T47D (cell line): ENCODE results near the gene VPS29.
A peak's percentile ranks its signal among the peaks of the same experiment; 100 is the strongest.
"Not testable (repeated sequence)": the region's sequence is repeated elsewhere in the genome, so short reads cannot be mapped to it uniquely, and the experiment has no call there.

Experiments used
- DNase-seq, 2 experiments: peaks; one replicate each; pipeline versions ENCODE4 v3.0.0 to v3.0.0-alpha.2; 2011 to 2012; ENCODE audit warnings: low read depth in 1 of 2, low spot score in 1 of 2
- JUND ChIP-seq: IDR thresholded peaks from 2 replicates; pipeline ENCODE4 v1.6.1; 2012; ENCODE audit warnings: low read depth
- in situ Hi-C: cut with HindIII; loops from 2 replicates; pipeline ENCODE4 v1.10.0; 2016; ENCODE audit warnings: low sequenced_read_pairs, low pct_unique_long_range_greater_than_20kb

Gene VPS29

GRCh38 chr12:110537605-110538409, 35.9 kb upstream of the VPS29 start:
- no peak for TF ChIP-seq JUND
- DNase-seq: no peak
- in situ Hi-C loops: no loop called here

DNA sequence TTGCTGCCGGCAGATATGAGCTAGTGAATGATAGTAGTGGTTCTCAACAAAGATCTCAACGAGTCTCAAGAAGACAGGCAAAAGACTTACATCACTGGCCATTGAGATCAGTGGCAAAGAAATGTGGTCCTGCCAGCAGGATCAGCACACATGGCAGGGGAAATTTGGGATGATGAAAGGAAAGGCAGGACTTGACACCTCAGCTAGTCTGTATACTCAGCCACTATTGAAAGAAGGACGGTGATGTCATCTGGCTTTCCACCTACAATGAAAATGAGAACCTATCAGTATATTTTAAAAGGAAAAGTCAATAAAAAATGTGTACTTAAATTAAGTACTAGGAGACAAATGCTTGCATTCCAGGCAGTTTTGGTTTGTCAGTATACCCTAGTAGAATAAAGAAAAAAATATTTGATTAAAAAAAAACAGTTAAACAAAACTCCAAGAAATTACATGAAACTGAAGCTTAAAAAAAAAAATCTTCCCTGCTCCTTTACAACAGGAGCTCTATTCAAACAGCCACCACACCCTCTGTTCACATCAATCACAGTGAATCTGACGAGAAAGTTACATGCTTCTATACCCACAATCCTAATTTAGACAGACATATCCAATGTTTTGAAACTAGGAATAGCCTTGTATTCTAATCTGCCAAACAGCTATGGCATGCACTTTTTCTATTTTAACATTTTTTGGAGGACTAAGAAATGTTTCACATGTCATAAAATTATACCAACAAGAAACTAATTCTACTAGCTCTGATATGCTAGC, 35.1 kb upstream of the VPS29 start:
- no peak for TF ChIP-seq JUND
- DNase-seq: no peak
- in situ Hi-C loops: no loop called here

- no peak for TF ChIP-seq JUND
- in situ Hi-C loops: no loop called here
Observed at GRCh38 chr12:110534811-110535210, 32.9 kb upstream of the VPS29 start.

DNA sequence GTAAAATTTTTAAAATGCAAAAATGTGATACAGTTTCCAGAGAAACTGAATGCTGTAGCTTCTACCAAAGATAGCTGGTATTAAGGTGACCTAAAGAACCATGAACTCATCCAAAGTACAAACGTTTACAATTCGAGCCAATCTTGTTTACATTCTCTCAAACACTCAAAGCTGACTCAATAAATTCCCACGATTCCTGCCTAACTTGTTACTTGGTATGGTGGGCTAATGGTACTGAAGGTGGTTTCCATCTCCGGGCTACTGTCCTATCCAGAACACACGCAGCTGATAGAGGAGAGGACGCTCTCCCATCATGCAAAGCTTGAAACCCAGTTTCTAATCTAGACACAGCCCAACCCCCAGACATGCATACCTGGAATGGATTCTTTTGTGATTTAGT, 31.7 kb upstream of the VPS29 start:
- no peak for TF ChIP-seq JUND
- in situ Hi-C loops: no loop called here
- DNase-seq: peak in 1 of 2 experiments; percentile 26

More at GRCh38 chr12:110534811-110535210, 32.9 kb upstream of the VPS29 start:
- no peak for DNase-seq

GRCh38 chr12:110532644-110533043, 30.7 kb upstream of the VPS29 start:
- no peak for DNase-seq
- TF ChIP-seq JUND: no peak
- in situ Hi-C loops: no loop called here

- in situ Hi-C loops: no loop called here
- DNase-seq: peak in 1 of 2 experiments; percentile 25
- TF ChIP-seq JUND: no peak
Observed at GRCh38 chr12:110531741-110532333, 29.9 kb upstream of the VPS29 start.

GRCh38 chr12:110530511-110530910, 28.6 kb upstream of the VPS29 start:
- DNase-seq: no peak
- no peak for TF ChIP-seq JUND
- in situ Hi-C loops: no loop called here

GRCh38 chr12:110528277-110528839, 26.4 kb upstream of the VPS29 start:
- in situ Hi-C loops: no loop called here
- TF ChIP-seq JUND: no peak
- DNase-seq: no peak

DNA sequence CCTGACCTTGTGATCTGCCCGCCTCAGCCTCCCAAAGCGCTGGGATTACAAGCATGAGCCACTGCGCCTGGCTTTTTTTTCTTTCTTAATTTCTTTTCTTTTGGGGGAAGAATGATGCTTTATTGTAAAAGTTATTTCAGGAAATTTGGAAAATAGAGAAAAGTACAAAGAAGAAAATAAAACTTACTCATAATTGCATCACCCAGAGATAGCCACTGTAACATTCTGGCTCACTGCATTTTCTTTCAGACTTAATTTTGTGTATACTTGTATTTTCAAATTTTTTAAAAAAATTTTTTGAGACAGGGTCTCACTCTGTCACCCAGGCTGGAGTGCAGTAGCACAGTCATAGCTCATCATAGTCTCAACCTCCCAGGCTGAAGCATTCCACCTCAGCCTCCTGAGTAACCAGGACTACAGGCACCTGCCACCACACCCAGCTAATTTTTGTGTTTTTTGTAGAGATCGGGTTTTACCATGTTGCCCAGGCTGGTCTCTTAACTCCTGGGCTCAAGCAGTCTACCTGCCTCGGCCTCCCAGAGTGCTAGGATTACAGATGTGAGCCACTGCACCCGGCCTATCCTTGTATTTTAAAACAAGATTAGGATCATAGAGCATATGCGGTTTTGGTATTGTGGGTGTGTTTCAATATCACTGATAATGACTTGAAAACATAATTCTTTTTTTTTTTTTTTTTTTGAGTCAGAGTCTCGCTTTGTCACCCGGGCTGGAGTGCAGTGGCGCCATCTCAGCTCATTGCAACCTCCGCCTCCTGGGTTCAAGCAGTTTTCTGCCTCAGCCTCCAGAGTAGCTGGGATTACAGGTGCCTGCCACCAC, 19.2 kb upstream of the VPS29 start:
- DNase-seq, in situ Hi-C loops: not testable (repeated sequence)

DNA sequence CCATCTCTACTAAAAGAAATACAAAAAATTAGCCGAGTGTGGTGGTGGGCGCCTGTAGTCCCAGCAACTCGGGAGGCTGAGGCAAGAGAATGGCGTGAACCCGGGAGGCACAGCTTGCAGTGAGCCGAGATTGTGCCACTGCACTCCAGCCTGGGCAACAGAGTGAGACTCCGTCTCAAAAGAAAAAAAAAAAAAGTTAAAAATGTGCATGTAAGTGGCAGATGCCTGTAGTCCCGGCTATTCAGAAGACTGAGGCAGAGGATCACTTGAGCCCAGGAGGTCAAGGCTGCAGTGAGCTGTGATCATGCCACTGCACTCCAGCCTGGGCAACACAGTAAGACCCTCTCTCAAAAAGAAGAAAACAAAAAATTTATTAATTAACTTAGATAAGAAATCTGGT, 16.1 kb upstream of the VPS29 start:
- DNase-seq, in situ Hi-C loops: not testable (repeated sequence)

DNA sequence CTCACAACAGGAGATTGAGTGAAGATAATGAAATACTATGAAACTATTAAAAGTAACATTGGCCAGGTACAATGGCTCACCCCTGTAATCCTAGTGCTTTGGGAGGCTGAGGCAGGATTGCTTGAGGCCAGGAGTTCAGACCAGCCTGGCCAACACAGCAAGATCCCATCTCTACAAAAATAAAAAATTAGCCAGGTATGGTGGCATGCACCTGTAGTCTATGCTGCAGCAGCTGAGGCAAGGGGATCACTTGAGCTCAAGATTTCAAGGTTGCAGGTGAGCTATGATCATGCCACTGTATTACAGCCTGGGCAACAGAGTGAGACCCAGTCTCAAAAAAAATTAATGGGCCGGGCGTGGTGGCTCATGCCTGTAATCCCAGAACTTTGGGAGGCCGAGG, 15.1 kb upstream of the VPS29 start:
- in situ Hi-C loops: no loop called here
- no peak for TF ChIP-seq JUND

DNA sequence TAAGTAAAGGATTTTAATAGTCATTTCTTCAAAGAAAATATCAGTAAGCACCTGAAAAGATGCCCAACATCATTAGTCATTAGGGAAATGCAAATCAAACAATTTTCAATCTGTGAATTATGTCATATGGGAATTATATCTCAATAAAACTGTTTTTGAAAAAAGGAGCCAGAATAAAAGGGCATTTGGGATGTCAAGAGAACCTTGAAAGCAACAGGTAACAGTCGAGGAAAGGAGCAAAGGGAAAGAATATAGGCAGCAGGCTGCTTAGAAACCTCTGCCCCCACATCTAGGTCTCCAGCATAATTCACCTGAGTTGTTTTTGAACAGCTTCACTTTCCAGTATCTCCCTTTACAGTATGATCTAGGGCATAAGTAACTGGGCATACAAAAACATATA, 12.5 kb upstream of the VPS29 start:
- no peak for TF ChIP-seq JUND
- in situ Hi-C loops: no loop called here
- no peak for DNase-seq

More for the DNA sequence above, 15.1 kb upstream of the VPS29 start:
- DNase-seq: no peak
